ENCODE measurements around the gene BARHL1.

DNA sequence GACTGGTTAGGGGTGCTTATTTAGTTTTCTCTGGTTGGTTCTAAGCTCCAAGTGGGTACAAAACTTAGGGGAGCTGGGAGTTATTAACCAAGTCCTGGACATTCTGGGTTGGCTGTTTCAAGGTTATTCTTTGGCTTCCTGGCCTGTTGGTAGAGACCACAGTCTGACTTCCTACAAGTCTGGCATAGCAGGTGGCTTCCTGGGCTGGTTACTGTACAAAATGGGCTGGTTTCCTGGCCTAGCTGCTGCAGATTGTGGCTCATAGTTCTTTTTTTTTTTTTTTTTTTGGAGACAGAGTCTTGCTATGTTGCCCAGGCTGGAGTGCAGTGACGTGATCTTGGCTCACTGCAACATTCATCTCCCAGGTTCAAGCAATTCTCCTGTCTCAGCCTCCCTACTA is 46.3 kb upstream of the BARHL1 start:
- TF ChIP-seq, protein P1, sequence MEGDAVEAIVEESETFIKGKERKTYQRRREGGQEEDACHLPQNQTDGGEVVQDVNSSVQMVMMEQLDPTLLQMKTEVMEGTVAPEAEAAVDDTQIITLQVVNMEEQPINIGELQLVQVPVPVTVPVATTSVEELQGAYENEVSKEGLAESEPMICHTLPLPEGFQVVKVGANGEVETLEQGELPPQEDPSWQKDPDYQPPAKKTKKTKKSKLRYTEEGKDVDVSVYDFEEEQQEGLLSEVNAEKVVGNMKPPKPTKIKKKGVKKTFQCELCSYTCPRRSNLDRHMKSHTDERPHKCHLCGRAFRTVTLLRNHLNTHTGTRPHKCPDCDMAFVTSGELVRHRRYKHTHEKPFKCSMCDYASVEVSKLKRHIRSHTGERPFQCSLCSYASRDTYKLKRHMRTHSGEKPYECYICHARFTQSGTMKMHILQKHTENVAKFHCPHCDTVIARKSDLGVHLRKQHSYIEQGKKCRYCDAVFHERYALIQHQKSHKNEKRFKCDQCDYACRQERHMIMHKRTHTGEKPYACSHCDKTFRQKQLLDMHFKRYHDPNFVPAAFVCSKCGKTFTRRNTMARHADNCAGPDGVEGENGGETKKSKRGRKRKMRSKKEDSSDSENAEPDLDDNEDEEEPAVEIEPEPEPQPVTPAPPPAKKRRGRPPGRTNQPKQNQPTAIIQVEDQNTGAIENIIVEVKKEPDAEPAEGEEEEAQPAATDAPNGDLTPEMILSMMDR (IDR thresholded peaks at IDR 0.05; ENCODE audit: insufficient read depth, low read depth, low read length), result no peak
- no peak for TF ChIP-seq EZH2 (IDR thresholded peaks at IDR 0.05; ENCODE audit: insufficient read depth, low read length)

Data from astrocyte (in vitro differentiated cells and primary cell).